Measurements from ENCODE around the gene SLC39A7. TPM values are rescaled to one million over a fixed set of nuclear protein-coding genes. Genes with fewer than 3 reads are reported as not detected.

SLC39A7 gene
- total RNA-seq, result 100 to 1,000 TPM in 1 of 10 donors, 10 to 100 TPM in 9; 44.8 to 104 (median 53.1) TPM
- polyA plus RNA-seq, result 100 to 1,000 TPM in 1 of 2 donors, 10 to 100 TPM in 1; 25.8 to 178 TPM
- long read RNA-seq, donor 1, transcript SLC39A7-201 (8 exons, 2,153 nt), result major isoform, 8 of 20 reads
- long read RNA-seq, donor 1, partial matches to known transcripts, result 7 of 20 reads
- long read RNA-seq, donor 1, other reads (novel, unspliced or antisense), result 1 of 20 reads
- long read RNA-seq, donor 2, transcript SLC39A7-201 (8 exons, 2,153 nt), result major isoform, 6 of 11 reads
- long read RNA-seq, donor 2, partial matches to known transcripts, result 0 of 11 reads
- long read RNA-seq, donor 2, other reads (novel, unspliced or antisense), result 1 of 11 reads
- long read RNA-seq, donor 3, transcript SLC39A7-201 (8 exons, 2,153 nt), result major isoform, 10 of 21 reads
- long read RNA-seq, donor 3, transcript SLC39A7-202 (7 exons, 2,409 nt), result minor isoform, 6 of 21 reads
- long read RNA-seq, donor 3, partial matches to known transcripts, result 4 of 21 reads
- long read RNA-seq, donor 3, other reads (novel, unspliced or antisense), result 1 of 21 reads

DNA sequence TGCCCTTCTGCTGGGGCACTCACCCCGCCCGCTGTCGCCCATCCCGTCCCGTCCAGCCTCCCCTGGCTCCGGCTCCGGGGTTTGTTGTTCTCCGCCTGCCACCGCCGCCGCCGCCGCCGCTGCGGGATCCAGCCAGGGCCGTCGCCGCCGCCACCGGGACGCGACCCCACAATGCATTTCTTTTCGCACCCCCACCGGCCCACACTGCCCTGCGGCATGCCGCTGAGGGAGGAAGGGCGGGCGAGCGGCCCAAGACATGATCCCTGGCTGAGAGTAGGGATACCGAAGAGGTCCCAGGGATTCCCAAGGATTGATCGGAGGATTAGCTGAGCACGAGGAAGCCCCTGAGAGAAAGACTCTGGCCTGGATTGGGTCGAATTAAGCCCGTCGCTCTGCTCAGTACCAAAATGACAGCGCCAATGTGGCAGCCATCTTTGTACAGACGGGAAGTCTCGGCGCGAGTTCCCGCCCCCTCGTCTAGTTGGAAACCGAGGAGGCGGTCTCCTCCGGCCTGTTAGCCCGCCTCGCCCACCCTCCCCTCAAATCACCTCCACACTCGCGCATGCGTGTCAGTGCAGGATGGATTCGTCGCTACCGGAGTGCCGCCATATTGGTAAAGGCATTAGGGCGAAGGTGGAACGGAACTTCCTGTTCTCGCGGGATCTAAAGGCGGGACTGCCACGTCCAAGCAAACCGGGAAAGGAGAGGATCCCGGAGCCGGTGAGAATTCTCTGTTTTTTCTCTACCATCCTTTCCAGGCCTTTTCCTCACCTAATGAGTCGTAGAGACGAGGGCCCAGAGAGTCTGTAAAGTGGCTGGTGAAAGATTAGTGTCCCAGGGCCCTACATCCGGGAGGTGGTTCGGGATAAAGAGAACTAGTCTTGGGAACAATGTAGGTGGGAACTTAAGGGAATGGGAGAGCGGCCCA is at the start of gene SLC39A7, which contains the start of gene RXRB:
SLC39A7 (plus strand) TSS at position 649 of the 928 bp plus-strand sequence. CDS start 379 bp downstream, outside the sequence.
RXRB (minus strand) TSS at position 447 of the 928 bp plus-strand sequence; CDS start at position 258, 189 bp downstream.
- Histone ChIP-seq H3K9me3 (no peaks in the 10 kb centered on the region), H3K27ac (peak within 1 kb of the TSS; percentile 94 to 99 (median 98)), H3K27me3 (no peaks in the 10 kb centered on the region), H3K4me3 (peak within 1 kb of the TSS; percentile 56 to 97 (median 80)), H3K4me1 (peaks cover 27 to 78% (median 66%) of the 10 kb centered on the region in 9 donors), H3K36me3 (peaks cover 0 to 54% (median 36%) of the 10 kb centered on the region in 9 donors)
- TF ChIP-seq, protein P1, sequence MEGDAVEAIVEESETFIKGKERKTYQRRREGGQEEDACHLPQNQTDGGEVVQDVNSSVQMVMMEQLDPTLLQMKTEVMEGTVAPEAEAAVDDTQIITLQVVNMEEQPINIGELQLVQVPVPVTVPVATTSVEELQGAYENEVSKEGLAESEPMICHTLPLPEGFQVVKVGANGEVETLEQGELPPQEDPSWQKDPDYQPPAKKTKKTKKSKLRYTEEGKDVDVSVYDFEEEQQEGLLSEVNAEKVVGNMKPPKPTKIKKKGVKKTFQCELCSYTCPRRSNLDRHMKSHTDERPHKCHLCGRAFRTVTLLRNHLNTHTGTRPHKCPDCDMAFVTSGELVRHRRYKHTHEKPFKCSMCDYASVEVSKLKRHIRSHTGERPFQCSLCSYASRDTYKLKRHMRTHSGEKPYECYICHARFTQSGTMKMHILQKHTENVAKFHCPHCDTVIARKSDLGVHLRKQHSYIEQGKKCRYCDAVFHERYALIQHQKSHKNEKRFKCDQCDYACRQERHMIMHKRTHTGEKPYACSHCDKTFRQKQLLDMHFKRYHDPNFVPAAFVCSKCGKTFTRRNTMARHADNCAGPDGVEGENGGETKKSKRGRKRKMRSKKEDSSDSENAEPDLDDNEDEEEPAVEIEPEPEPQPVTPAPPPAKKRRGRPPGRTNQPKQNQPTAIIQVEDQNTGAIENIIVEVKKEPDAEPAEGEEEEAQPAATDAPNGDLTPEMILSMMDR (IDR thresholded peaks at IDR 0.05), result no peak
- peak; percentile 84 to 95 (median 92) for ATAC-seq
- 0% methylated on average over 68 of the region's 68 CpGs for WGBS, 2 donors
- intact Hi-C loops (cut with DNase I), result loop anchor here in 4 of 10 donors (2.0 to 10.0 kb wide), 5 partner anchors 47 to 1068 kb away; partner anchors contain the start of genes AGPAT1 (in 1 of the 4) and RNF5 (in 1 of the 4)
- DNase-seq, result peak; percentile 99 to 100

GRCh38 chr6:33151050-33151449 is 49.6 kb upstream of the SLC39A7 start:
- intact Hi-C loops (cut with DNase I), result loop anchor here in 1 of 10 donors (5.0 kb wide), 1 partner anchor 34 kb away; no protein-coding TSS in a partner anchor
- DNase-seq, result no peak
- no peak for ATAC-seq
- no peaks in the 10 kb centered on the region for H3K4me1 ChIP-seq
- H3K4me3 ChIP-seq, result no peak overlapping the region
- peaks cover 0 to 22% (median 12%) of the 10 kb centered on the region in 7 donors for H3K27me3 ChIP-seq
- TF ChIP-seq, protein P1 (IDR thresholded peaks at IDR 0.05), result no peak
- H3K36me3 ChIP-seq, result no peaks in the 10 kb centered on the region
- H3K27ac ChIP-seq, result no peak overlapping the region
- 82 to 88% methylated on average over 1 of the region's 1 CpG for WGBS, 2 donors
- peaks cover 0 to 25% (median 14%) of the 10 kb centered on the region in 11 donors for H3K9me3 ChIP-seq

GRCh38 chr6:33154349-33154748 is 46.3 kb upstream of the SLC39A7 start:
- no peak overlapping the region for H3K4me3 ChIP-seq
- ATAC-seq (no peak), DNase-seq (no peak)
- no peaks in the 10 kb centered on the region for H3K36me3 ChIP-seq
- WGBS, 2 donors, result 74% methylated on average over 4 of the region's 4 CpGs
- no peaks in the 10 kb centered on the region for H3K4me1 ChIP-seq
- H3K9me3 ChIP-seq, result peaks cover 0 to 25% (median 14%) of the 10 kb centered on the region in 11 donors
- TF ChIP-seq, protein P1 (IDR thresholded peaks at IDR 0.05), result no peak
- intact Hi-C loops (cut with DNase I), result loop anchor here in 1 of 10 donors (5.0 kb wide), 1 partner anchor 37 kb away; no protein-coding TSS in a partner anchor
- peaks cover 0 to 15% (median 12%) of the 10 kb centered on the region in 7 donors for H3K27me3 ChIP-seq
- H3K27ac ChIP-seq, result no peak overlapping the region

Data from heart right ventricle (tissue), 16 donors.